D721Med (cell line): ENCODE results near the gene CCDC124.
"Not testable (repeated sequence)": the region's sequence is repeated elsewhere in the genome, so short reads cannot be mapped to it uniquely, and the experiment has no call there.

ENCODE experiments used
- DNase-seq: peaks from one replicate; pipeline ENCODE4 v3.0.0; 2011; ENCODE audit warnings: low spot score; ENCODE audit not compliant: insufficient read length
- FAIRE-seq: peaks from 2 replicates; lab custom pipeline; 2011; peaks lifted over from hg19 to GRCh38; lab: Jason Lieb, UNC
- TF ChIP-seq, protein P1 (sequence below): IDR thresholded peaks from 2 replicates; pipeline ENCODE4 v1.5.1; 2012; ENCODE audit warnings: mild to moderate bottlenecking, control low read depth; ENCODE audit not compliant: insufficient read depth; ENCODE audit errors: missing control alignments

CCDC124 gene

DNA sequence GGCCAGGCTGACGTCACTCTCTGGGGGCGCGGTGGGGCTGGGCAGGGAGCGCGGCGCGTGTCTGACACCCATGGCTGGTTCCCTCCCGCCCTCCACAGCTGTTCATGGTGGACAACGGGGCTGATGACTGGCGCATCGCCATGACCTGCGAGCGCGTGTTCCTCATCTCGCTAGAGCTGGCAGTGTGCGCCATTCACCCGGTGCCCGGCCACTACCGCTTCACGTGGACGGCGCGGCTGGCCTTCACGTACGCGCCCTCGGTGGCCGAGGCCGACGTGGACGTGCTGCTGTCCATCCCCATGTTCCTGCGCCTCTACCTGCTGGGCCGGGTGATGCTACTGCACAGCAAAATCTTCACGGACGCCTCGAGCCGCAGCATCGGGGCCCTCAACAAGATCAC is 48.8 kb downstream of the CCDC124 start:
- TF ChIP-seq, protein P1, sequence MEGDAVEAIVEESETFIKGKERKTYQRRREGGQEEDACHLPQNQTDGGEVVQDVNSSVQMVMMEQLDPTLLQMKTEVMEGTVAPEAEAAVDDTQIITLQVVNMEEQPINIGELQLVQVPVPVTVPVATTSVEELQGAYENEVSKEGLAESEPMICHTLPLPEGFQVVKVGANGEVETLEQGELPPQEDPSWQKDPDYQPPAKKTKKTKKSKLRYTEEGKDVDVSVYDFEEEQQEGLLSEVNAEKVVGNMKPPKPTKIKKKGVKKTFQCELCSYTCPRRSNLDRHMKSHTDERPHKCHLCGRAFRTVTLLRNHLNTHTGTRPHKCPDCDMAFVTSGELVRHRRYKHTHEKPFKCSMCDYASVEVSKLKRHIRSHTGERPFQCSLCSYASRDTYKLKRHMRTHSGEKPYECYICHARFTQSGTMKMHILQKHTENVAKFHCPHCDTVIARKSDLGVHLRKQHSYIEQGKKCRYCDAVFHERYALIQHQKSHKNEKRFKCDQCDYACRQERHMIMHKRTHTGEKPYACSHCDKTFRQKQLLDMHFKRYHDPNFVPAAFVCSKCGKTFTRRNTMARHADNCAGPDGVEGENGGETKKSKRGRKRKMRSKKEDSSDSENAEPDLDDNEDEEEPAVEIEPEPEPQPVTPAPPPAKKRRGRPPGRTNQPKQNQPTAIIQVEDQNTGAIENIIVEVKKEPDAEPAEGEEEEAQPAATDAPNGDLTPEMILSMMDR = no peak
- no peak for DNase-seq
- no peak for FAIRE-seq

DNA sequence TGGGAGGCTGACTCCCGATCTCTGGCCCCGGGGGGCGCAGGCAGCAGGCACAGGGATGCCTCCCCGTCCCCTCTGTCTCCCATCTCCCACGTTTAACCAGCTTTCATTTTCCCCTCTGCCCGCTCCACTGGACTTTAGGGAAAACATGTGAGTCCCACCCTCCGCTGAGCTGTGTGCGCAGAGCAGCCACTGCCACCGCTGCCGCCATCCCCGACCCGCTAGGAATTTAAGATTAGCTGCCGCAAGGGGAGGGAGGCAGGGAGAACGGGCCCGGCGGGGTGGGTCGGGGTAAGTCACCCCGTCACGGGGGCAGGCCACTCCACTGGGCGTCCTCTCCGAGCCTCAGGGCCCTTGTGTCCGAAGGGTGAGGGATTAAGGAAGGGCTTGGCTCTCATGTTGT is 49.6 kb downstream of the CCDC124 start:
- DNase-seq = no peak
- no peak for FAIRE-seq
- TF ChIP-seq, protein P1 = no peak

DNA sequence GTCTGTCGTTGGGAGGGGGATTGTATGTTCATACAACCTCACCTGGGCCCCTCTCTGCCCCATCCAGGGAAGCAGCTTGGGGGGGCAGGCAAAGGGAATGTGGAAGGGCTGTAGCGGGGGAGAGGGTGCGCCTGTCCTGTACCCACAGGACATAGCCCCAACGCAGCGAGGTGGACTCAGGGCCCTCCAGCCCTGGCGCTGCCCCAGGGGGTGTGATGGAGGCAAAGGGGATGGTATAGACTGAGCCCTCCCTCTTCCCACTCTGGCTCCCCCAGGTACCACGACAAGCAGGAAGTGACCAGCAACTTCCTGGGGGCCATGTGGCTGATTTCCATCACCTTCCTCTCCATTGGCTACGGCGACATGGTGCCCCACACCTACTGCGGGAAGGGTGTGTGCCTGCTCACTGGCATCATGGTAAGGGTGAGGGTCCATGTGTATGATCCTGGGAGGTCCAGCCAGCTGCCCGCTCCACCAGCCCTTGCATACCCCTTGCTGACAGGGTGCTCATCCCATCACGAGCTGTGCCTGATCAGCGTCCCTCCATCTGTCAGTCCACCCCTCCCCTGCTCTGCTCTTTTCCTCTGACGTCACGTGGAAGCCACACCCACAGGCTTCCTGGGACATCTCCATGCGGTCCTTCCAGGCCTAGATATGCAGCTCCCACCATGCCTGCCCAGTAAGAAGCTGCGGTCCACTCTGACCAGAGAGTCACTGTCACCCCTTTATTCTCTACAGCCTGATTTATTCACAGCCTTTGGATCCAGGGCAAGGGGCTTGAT is 52.4 kb downstream of the CCDC124 start:
- DNase-seq (no peak), FAIRE-seq (no peak)
- TF ChIP-seq, protein P1 = no peak

DNA sequence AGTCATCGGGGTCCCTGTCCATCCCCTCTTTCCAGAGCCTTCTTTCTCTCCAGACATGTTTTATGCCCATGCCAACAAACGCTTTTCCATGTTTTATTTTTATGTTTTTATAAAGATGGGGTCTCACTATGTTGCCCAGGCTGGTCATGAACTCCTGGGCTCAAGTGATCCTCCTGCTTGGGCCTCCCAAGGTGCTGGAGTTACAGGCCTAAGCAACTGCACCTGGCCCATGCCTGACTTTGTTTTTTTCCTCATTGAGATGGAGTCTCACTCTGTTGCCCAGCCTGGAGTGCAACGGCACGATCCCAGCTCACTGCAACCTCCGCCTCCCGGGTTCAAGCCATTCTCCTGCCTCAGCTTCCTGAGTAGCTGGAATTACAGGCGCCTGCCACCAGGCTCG is 53.8 kb downstream of the CCDC124 start:
- FAIRE-seq, DNase-seq: not testable (repeated sequence)

DNA sequence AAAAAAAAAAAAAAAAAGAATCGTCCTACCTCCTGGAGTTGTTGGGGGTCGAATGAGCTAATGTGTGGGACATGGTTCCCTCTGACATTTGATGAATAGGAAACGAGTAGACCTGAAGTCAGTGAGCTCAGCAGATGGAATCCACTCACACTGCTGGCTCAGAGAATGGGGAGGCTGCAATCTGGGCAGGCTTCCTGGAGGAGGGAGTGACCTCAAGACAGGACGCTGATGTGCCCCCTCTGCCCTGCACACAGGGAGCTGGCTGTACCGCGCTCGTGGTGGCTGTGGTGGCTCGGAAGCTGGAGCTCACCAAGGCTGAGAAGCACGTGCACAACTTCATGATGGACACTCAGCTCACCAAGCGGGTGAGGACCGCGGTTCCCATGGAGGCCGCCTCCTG is 55.3 kb downstream of the CCDC124 start:
- DNase-seq (no peak), FAIRE-seq (no peak)
- TF ChIP-seq, protein P1 = no peak

DNA sequence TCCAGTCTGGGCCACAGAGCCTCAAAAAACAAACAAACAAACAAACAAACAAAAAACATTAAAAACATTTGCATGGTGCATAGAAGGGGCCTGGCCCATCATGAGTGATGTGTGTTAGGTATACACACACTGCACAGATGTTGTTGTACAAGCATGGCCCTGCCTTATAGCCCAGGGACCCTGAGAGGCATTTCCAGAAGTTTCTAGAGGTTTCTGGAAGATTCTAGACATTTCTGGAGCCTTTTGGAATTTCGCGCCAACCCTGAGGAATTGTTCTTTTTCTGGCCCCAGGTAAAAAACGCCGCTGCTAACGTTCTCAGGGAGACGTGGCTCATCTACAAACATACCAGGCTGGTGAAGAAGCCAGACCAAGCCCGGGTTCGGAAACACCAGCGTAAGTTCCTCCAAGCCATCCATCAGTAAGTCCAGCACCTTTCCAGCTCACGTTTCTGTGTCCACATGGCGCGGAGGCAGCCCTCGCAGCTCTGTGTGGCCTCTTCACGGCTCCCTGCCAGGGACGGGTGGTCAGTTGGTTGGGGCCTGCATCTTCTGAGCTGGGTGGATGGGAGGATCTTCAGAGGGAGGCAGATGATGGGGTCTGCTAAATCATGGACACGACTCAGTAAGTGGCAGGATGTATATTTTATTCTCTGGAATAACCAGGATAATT is 56.7 kb downstream of the CCDC124 start:
- no peak for FAIRE-seq

DNA sequence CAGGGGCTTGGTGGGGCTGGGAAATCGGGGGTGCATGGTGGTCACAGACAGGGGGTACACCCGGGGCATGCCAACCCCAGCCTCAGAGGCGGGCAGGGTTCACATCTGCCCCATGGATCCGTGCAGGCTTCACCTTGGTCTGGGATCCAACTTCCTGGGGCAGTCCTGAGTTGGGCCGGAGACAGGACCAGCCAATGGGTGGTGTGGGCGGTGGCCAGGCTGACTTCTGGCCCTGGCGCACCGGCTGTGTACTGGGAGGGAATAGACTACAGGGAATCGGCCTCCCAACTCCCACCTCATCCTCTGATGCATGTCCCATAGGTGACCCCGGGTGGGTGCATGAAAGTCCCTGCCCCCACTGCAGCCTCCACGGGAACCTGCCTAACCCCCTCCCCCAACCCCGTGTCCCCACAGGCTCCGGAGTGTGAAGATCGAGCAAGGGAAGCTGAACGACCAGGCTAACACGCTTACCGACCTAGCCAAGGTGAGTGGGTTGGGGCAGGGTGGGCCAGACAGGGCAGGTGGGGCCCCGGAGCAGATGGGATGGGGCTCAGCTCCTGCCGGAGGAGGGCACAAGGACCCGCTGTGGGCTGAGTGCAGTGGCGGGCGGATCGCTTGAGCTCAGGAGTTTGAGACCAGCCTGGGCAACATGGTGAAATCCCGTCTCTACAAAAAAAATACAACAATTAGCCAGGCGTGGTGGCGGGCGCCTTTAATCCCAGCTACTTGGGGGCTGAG is 60.4 kb downstream of the CCDC124 start:
- TF ChIP-seq, protein P1 = no peak
- no peak for DNase-seq
- no peak for FAIRE-seq

More for the DNA sequence above, 56.7 kb downstream of the CCDC124 start:
- no peak for DNase-seq
- TF ChIP-seq, protein P1 = no peak
